Gastrocnemius medialis (tissue), 4 donors: ENCODE measurements around the gene NSMCE1. TPM values are rescaled to one million over a fixed set of nuclear protein-coding genes. Genes with fewer than 3 reads are reported as not detected.

ENCODE experiments used
- ATAC-seq, 2 donors: fragments of 150-250 bp; one replicate each; pipeline ENCODE4 v1.9.1; 2016
- DNase-seq, 2 donors: peaks; one replicate each; pipeline ENCODE4 v3.0.0-alpha.2; 2019
- H3K27ac ChIP-seq, 4 donors: fragments of 200-600 bp; sonication (generic); 1 replicate in 1 of 4; 2 replicates in 3 of 4; pipeline ENCODE4 v1.5.1; 2016 to 2018; ENCODE audit warnings: mild to moderate bottlenecking in 2 of 4, moderate library complexity in 1 of 4
- H3K27me3 ChIP-seq, 3 donors: fragments of 200-600 bp; sonication (generic) in 2 of 3; 1 replicate in 1 of 3; 2 replicates in 2 of 3; pipeline versions ENCODE4 v1.5.1 to v1.6.0; 2016 to 2019; ENCODE audit warnings: mild to moderate bottlenecking in 1 of 3, moderate library complexity in 1 of 3
- H3K36me3 ChIP-seq, 2 donors: fragments of 200-600 bp; sonication (generic) in 1 of 2; one replicate each; pipeline ENCODE4 v1.5.1; 2017 to 2018
- H3K4me1 ChIP-seq, 2 donors: fragments of 200-600 bp; sonication (generic) in 1 of 2; one replicate each; pipeline ENCODE4 v1.5.1; 2016 to 2017; ENCODE audit warnings: mild to moderate bottlenecking in 2 of 2
- H3K4me3 ChIP-seq, 4 donors: fragments of 200-600 bp; sonication (generic) in 3 of 4; 1 replicate in 1 of 4; 2 replicates in 3 of 4; pipeline ENCODE4 v1.5.1; 2016 to 2019; ENCODE audit warnings: mild to moderate bottlenecking in 2 of 4
- H3K9me3 ChIP-seq, 3 donors: fragments of 200-600 bp; sonication (generic) in 2 of 3; 1 replicate in 1 of 3; 2 replicates in 2 of 3; pipeline ENCODE4 v1.5.1; 2016 to 2019
- CTCF ChIP-seq, 5 experiments: fragments of 450-650 bp in 3 of 5; fragments of 200-600 bp in 2 of 5; sonication (generic) in 2 of 5; IDR thresholded peaks in 4 of 5; conservative IDR thresholded peaks in 1 of 5; 1 replicate in 4 of 5; 2 replicates in 1 of 5; pipeline ENCODE4 v1.5.1; 2016 to 2019; ENCODE audit warnings: antibody characterized with exemption in 5 of 5, mild to moderate bottlenecking in 3 of 5, moderate library complexity in 3 of 5
- POLR2A ChIP-seq, 2 donors: fragments of 450-650 bp; IDR thresholded peaks; one replicate each; pipeline ENCODE4 v1.6.1; 2017; ENCODE audit warnings: antibody characterized with exemption in 2 of 2, mild to moderate bottlenecking in 2 of 2, moderate library complexity in 2 of 2
- in situ Hi-C, 4 donors: fragments of 200-750 bp; cut with MboI; loops; one replicate each; pipeline versions ENCODE4 v1.15.0 to v1.8.0; 2017; ENCODE audit warnings: low sequenced_read_pairs in 4 of 4
- intact Hi-C: fragments of 100-400 bp; cut with DNase I; formaldehyde crosslinking; loops from one replicate; pipeline ENCODE4 v1.15.1; 2023; ENCODE audit warnings: low total_unique reads
- total RNA-seq, 4 donors: library from RNA; depleted of rRNA; stranded (reverse); fragments of >200 nt; gene quantifications; one replicate each; pipeline versions ENCODE4 v1.1.0 to v1.2.3, GENCODE V29; 2016

The NSMCE1 gene
- total RNA-seq, 4 donors from 2014 or later: 20.2 to 29.1 (median 22.0) TPM

- intact Hi-C loops: no loop called here
- no peaks in the 10 kb centered on the region for H3K27me3 ChIP-seq
- in situ Hi-C loops: loop anchor here in 1 of 4 donors (25.0 kb wide), 1 partner anchor 342 kb away; the partner anchor contains the start of gene KATNIP
- H3K9me3 ChIP-seq: no peaks in the 10 kb centered on the region
- H3K36me3 ChIP-seq: no peaks in the 10 kb centered on the region
- peaks cover 22 to 23% of the 10 kb centered on the region in 2 donors for H3K4me1 ChIP-seq
- DNase-seq: no peak
- ATAC-seq: no peak
- no peak overlapping the region for H3K4me3 ChIP-seq
- H3K27ac ChIP-seq: no peak overlapping the region
- TF ChIP-seq CTCF (IDR thresholded peaks at IDR 0.05 in 4 of 5, conservative IDR thresholded peaks at IDR 0.05 in 1 of 5) (no peak), POLR2A (IDR thresholded peaks at IDR 0.05) (no peak)
These were observed 48.5 kb downstream of the NSMCE1 start for GRCh38 chr16:27220120-27220519.

- Histone ChIP-seq H3K36me3 (no peaks in the 10 kb centered on the region), H3K27me3 (no peaks in the 10 kb centered on the region), H3K4me1 (peaks cover 27 to 32% of the 10 kb centered on the region in 2 donors), H3K4me3 (no peak overlapping the region), H3K27ac (no peak overlapping the region), H3K9me3 (no peaks in the 10 kb centered on the region)
- DNase-seq (no peak), ATAC-seq (no peak)
- in situ Hi-C loops (loop anchor here in 1 of 4 donors (25.0 kb wide), 1 partner anchor 343 kb away; the partner anchor contains the start of gene KATNIP), intact Hi-C loops (no loop called here)
- no peak for TF ChIP-seq POLR2A (IDR thresholded peaks at IDR 0.05)
- no peak for TF ChIP-seq CTCF (IDR thresholded peaks at IDR 0.05 in 4 of 5, conservative IDR thresholded peaks at IDR 0.05 in 1 of 5)
These were observed 49.4 kb downstream of the NSMCE1 start for GRCh38 chr16:27219161-27219560.

- Histone ChIP-seq H3K9me3 (no peaks in the 10 kb centered on the region), H3K4me1 (peaks cover 28 to 36% of the 10 kb centered on the region in 2 donors), H3K4me3 (no peak overlapping the region), H3K27ac (no peak overlapping the region), H3K36me3 (no peaks in the 10 kb centered on the region), H3K27me3 (no peaks in the 10 kb centered on the region)
- DNase-seq: no peak
- intact Hi-C loops: no loop called here
- ATAC-seq: no peak
- in situ Hi-C loops: loop anchor here in 1 of 4 donors (25.0 kb wide), 1 partner anchor 344 kb away; the partner anchor contains the start of gene KATNIP
- no peak for TF ChIP-seq POLR2A (IDR thresholded peaks at IDR 0.05)
- TF ChIP-seq CTCF (IDR thresholded peaks at IDR 0.05 in 4 of 5, conservative IDR thresholded peaks at IDR 0.05 in 1 of 5): no peak
These were observed 49.8 kb downstream of the NSMCE1 start for GRCh38 chr16:27218756-27219155.

GRCh38 chr16:27217256-27217655 lies 51.3 kb downstream of the NSMCE1 start:
- Histone ChIP-seq H3K36me3 (no peaks in the 10 kb centered on the region), H3K9me3 (no peaks in the 10 kb centered on the region), H3K4me1 (peaks cover 17 to 25% of the 10 kb centered on the region in 2 donors), H3K4me3 (no peak overlapping the region), H3K27ac (peak overlapping the region; percentile 2 to 44 (median 21)), H3K27me3 (no peaks in the 10 kb centered on the region)
- intact Hi-C loops: no loop called here
- in situ Hi-C loops: loop anchor here in 1 of 4 donors (25.0 kb wide), 1 partner anchor 345 kb away; the partner anchor contains the start of gene KATNIP
- ATAC-seq (peak; percentile 71 to 77), DNase-seq (peak in 1 of 2 donors; percentile 48)
- TF ChIP-seq POLR2A (IDR thresholded peaks at IDR 0.05): no peak
- TF ChIP-seq CTCF (IDR thresholded peaks at IDR 0.05 in 4 of 5, conservative IDR thresholded peaks at IDR 0.05 in 1 of 5): no peak
